Measurements from ENCODE around the gene CAMK1D. TPM values are rescaled to one million over a fixed set of nuclear protein-coding genes. Genes with fewer than 3 reads are reported as not detected.

Gene CAMK1D
- total RNA-seq, 3 donors from 2014 or later (not counting 1 experiment from before 2014, with no cell fraction given), result 44.2 to 56.4 (median 49.7) TPM

DNA sequence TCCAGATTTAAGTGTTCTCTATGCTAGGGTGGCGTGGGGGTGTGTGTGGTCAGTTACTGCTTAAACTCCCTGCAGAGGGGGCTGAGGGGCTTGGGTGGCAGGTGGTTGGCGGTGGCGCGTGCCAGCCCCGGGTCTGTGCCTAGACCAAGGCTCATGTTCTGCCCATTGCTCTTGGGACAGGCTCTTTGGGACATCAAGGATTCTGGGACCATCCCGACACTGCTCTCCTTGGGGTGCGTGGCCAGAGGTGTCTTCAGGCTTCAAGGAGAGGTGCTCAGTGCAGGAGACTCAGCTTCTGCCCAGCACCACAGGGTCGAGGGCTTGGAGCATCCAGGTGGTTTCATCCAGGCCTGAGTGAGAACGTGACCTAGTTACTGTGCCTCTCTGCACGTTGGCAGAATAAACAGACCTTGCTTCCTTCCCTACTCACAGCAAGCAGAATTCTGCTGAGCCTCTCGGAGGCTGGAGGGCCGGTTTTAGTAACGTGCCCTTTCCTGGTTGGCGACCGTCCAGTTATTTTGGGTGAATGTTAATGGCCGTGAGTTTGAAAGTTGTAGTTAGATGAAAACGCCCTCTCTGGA lies 39.9 kb downstream of the CAMK1D start:
- H3K27me3 Mint-ChIP-seq (ENCODE audit: low read depth in 2 of 2), result no peaks in the 10 kb centered on the region
- DNase-seq (no peak), ATAC-seq (peak in 1 of 3 donors; percentile 29)
- 51% methylated on average over 17 of the region's 17 CpGs for WGBS (ENCODE audit: insufficient coverage)
- H3K36me3 Mint-ChIP-seq, result peaks cover 12% of the 10 kb centered on the region
- H3K4me1 Mint-ChIP-seq, result peaks cover 59 to 61% of the 10 kb centered on the region in 2 donors
- no peak overlapping the region for H3K4me3 ChIP-seq (ENCODE audit: low read length)
- peaks cover 6% of the 10 kb centered on the region for H3K4me1 ChIP-seq (ENCODE audit: control insufficient read depth, insufficient read depth, low read length)
- intact Hi-C loops (cut with micrococcal nuclease), result no loop called here
- H3K9me3 Mint-ChIP-seq, result peaks cover 2 to 7% of the 10 kb centered on the region in 2 donors
- H3K27ac ChIP-seq (ENCODE audit: low read length), result no peak overlapping the region
- no peak overlapping the region for H3K27ac Mint-ChIP-seq
- no peaks in the 10 kb centered on the region for H3K36me3 ChIP-seq (ENCODE audit: control insufficient read depth, insufficient read depth, low read length)
- TF ChIP-seq CTCF (IDR thresholded peaks at IDR 0.05), result no peak
- H3K4me3 Mint-ChIP-seq, result no peak overlapping the region
- H3K9me3 ChIP-seq (ENCODE audit: control insufficient read depth, insufficient read depth, low read length), result no peaks in the 10 kb centered on the region
- H3K27me3 ChIP-seq (ENCODE audit: control insufficient read depth, insufficient read depth, low read length), result no peaks in the 10 kb centered on the region

DNA sequence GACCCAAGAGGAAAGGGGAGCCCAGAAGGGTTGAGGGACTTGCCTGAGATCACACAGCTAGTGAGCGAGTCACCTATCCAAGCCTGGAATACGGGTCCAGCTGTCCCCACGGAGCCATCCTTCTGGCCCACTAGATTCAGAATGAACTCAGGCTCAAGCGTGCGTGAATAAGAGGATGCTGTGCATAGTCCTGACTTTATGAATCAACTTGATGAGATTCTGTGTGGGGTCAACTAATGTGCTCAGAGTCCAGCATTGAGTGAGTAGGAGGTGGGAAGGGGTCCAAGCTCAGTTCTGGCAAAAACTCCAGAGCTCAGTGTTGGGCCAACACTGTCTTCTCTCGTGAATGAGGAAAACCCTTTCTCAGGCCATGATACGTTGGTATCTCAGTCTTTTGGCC lies 41.4 kb downstream of the CAMK1D start:
- 93% methylated on average over 7 of the region's 7 CpGs for WGBS (ENCODE audit: insufficient coverage)
- Histone ChIP-seq H3K27ac (ENCODE audit: low read length) (no peak overlapping the region), H3K36me3 (ENCODE audit: control insufficient read depth, insufficient read depth, low read length) (no peaks in the 10 kb centered on the region), H3K4me1 (ENCODE audit: control insufficient read depth, insufficient read depth, low read length) (peaks cover 6% of the 10 kb centered on the region), H3K9me3 (ENCODE audit: control insufficient read depth, insufficient read depth, low read length) (no peaks in the 10 kb centered on the region), H3K27me3 (ENCODE audit: control insufficient read depth, insufficient read depth, low read length) (no peaks in the 10 kb centered on the region), H3K4me3 (ENCODE audit: low read length) (no peak overlapping the region)
- Mint-ChIP-seq H3K27me3 (ENCODE audit: low read depth in 2 of 2) (no peaks in the 10 kb centered on the region), H3K4me1 (peaks cover 53 to 59% of the 10 kb centered on the region in 2 donors), H3K4me3 (no peak overlapping the region), H3K27ac (no peak overlapping the region), H3K36me3 (no peaks in the 10 kb centered on the region), H3K9me3 (no peaks in the 10 kb centered on the region)
- no peak for ATAC-seq
- DNase-seq, result no peak
- intact Hi-C loops (cut with micrococcal nuclease), result loop anchor here (5.0 kb wide), 1 partner anchor 42 kb away; no protein-coding TSS in a partner anchor
- no peak for TF ChIP-seq CTCF (IDR thresholded peaks at IDR 0.05)

DNA sequence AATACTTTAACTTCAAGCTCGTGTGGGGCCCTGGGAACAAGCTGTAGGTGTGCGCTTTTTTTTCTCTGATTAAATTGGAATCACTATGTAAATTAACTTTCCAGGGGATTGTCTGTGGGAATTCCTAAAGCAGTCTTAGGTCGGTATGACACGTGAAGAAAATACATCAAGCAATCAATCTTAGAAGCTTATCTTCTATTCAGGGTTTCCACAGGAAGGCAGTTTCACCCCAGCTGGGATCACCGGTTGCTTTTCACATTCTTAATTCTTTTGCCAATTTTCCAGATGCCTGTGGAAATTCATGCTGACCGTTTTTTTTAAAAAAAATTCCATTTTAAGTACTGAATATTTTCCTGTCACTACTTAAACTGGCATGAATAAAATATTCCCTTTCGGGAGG lies 41.9 kb downstream of the CAMK1D start:
- Mint-ChIP-seq H3K27ac (no peak overlapping the region), H3K9me3 (no peaks in the 10 kb centered on the region)
- WGBS (ENCODE audit: insufficient coverage), result 56% methylated on average over 5 of the region's 7 CpGs

More for the DNA sequence above, 41.9 kb downstream of the CAMK1D start:
- H3K4me1 Mint-ChIP-seq, result peaks cover 53 to 59% of the 10 kb centered on the region in 2 donors
- no peak for DNase-seq
- no peak overlapping the region for H3K4me3 Mint-ChIP-seq
- Histone ChIP-seq H3K9me3 (ENCODE audit: control insufficient read depth, insufficient read depth, low read length) (no peaks in the 10 kb centered on the region), H3K36me3 (ENCODE audit: control insufficient read depth, insufficient read depth, low read length) (no peaks in the 10 kb centered on the region), H3K27ac (ENCODE audit: low read length) (no peak overlapping the region), H3K4me3 (ENCODE audit: low read length) (no peak overlapping the region), H3K4me1 (ENCODE audit: control insufficient read depth, insufficient read depth, low read length) (peaks cover 6% of the 10 kb centered on the region), H3K27me3 (ENCODE audit: control insufficient read depth, insufficient read depth, low read length) (no peaks in the 10 kb centered on the region)
- TF ChIP-seq CTCF (IDR thresholded peaks at IDR 0.05), result no peak
- H3K36me3 Mint-ChIP-seq, result no peaks in the 10 kb centered on the region
- intact Hi-C loops (cut with micrococcal nuclease), result loop anchor here (5.0 kb wide), 1 partner anchor 41 kb away; no protein-coding TSS in a partner anchor
- ATAC-seq, result no peak
- no peaks in the 10 kb centered on the region for H3K27me3 Mint-ChIP-seq (ENCODE audit: low read depth in 2 of 2)
